Measurements from ENCODE around the gene RPL36A. TPM values are rescaled to one million over a fixed set of nuclear protein-coding genes. Genes with fewer than 3 reads are reported as not detected.

The RPL36A gene
- total and polyA plus RNA-seq, 9 of the 15 experiments (the other 6 are each of a cell fraction or from before 2014, with no cell fraction given): 412 to 4,539 (median 3,209) TPM

- TF ChIP-seq NR0B1 (IDR thresholded peaks at IDR 0.05; ENCODE audit: partially characterized antibody) (no peak), ZNF785 (CRISPR knock-in tag; IDR thresholded peaks at IDR 0.05) (no peak), ZNF239 (CRISPR knock-in tag; IDR thresholded peaks at IDR 0.05) (no peak), E2F8 (IDR thresholded peaks at IDR 0.05; ENCODE audit: low read depth, partially characterized antibody) (peak; percentile 68), NFIC (IDR thresholded peaks at IDR 0.05) (no peak; the same call in 1 of the 2 replicates), ARHGAP35 (IDR thresholded peaks at IDR 0.05; ENCODE audit: partially characterized antibody) (no peak), TSHZ1 (CRISPR knock-in tag; IDR thresholded peaks at IDR 0.05) (no peak), ZBTB7A (IDR thresholded peaks at IDR 0.05; ENCODE audit: borderline replicate concordance, control insufficient read depth, low read depth, low read length) (peak; percentile 22; the same call in 1 of the 2 replicates), NFE2L1 (tag; IDR thresholded peaks at IDR 0.05; ENCODE audit: borderline replicate concordance, low read depth) (no peak), KDM1A (IDR thresholded peaks at IDR 0.05) (peak in 1 of 2 experiments; percentile 57; a peak in 2 of 4 replicates), ZNF551 (CRISPR knock-in tag; IDR thresholded peaks at IDR 0.05) (no peak), RFX5 (IDR thresholded peaks at IDR 0.05; ENCODE audit: low read depth, low read length) (peak; percentile 93), CEBPZ (IDR thresholded peaks at IDR 0.05; ENCODE audit: borderline replicate concordance, low read depth, low read length) (no peak), ZNF324 (CRISPR knock-in tag; IDR thresholded peaks at IDR 0.05) (no peak), ELF2 (CRISPR knock-in tag; IDR thresholded peaks at IDR 0.05) (no peak), RBM17 (IDR thresholded peaks at IDR 0.05; ENCODE audit: borderline replicate concordance, low read depth, low read length) (no peak)
Observed at GRCh38 chrX:101407748-101408531, 17.1 kb downstream of the RPL36A start, which contains the start of the genes GLA and HNRNPH2 (continued).

Data from K562 (cell line).